Mesodermal cell (in vitro differentiated cells): ENCODE results near the gene TAX1BP3.

Experiments used
- H3K27ac ChIP-seq: 2 replicates; pipeline ENCODE4 v1.7.0; 2013; ENCODE audit warnings: mild to moderate bottlenecking, low read depth, low read length, moderate library complexity; ENCODE audit not compliant: severe bottlenecking
- H3K36me3 ChIP-seq: 2 replicates; pipeline ENCODE4 v1.7.1; 2013; ENCODE audit warnings: mild to moderate bottlenecking, low read length, moderate library complexity; ENCODE audit not compliant: control insufficient read depth, insufficient read depth
- H3K4me1 ChIP-seq: one replicate; pipeline ENCODE4 v1.7.1; 2013; ENCODE audit warnings: mild to moderate bottlenecking, low read length; ENCODE audit not compliant: insufficient read depth, control insufficient read depth, poor library complexity, severe bottlenecking
- H3K4me3 ChIP-seq: 2 replicates; pipeline ENCODE4 v1.7.0; 2013; ENCODE audit warnings: low read length, control low read depth, mild to moderate bottlenecking; ENCODE audit not compliant: insufficient read depth, poor library complexity, severe bottlenecking; ENCODE audit errors: extremely low read depth
- H3K9me3 ChIP-seq: 2 replicates; pipeline ENCODE4 v1.7.1; 2013; ENCODE audit warnings: mild to moderate bottlenecking, low read length, moderate library complexity; ENCODE audit not compliant: control insufficient read depth
- WGBS, 2 experiments: methylation state at CpG; one replicate each; pipeline ENCODE4 v1.1.5; 2013; ENCODE audit warnings: missing lambda C conversion rate in 2 of 2; ENCODE audit not compliant: insufficient coverage in 2 of 2; 5-methylcytosine and 5-hydroxymethylcytosine counted together

The TAX1BP3 gene

GRCh38 chr17:3657874-3658783 lies 10.2 kb downstream of the TAX1BP3 start:
- H3K9me3 ChIP-seq, result no peaks in the 10 kb centered on the region
- peaks cover 7% of the 10 kb centered on the region for H3K4me1 ChIP-seq
- H3K27ac ChIP-seq, result no peak overlapping the region
- no peak overlapping the region for H3K4me3 ChIP-seq
- 94 to 96% methylated on average over 34 to 39 of the region's 42 CpGs for WGBS, 2 experiments
- H3K36me3 ChIP-seq, result peaks cover 14% of the 10 kb centered on the region

- Histone ChIP-seq H3K36me3 (peaks cover 8% of the 10 kb centered on the region), H3K9me3 (no peaks in the 10 kb centered on the region), H3K27ac (no peak overlapping the region), H3K4me1 (peaks cover 7% of the 10 kb centered on the region), H3K4me3 (no peak overlapping the region)
- 94 to 95% methylated on average over 6 to 7 of the region's 7 CpGs for WGBS, 2 experiments
Measured at GRCh38 chr17:3657588-3657869, 10.8 kb downstream of the TAX1BP3 start.

GRCh38 chr17:3656755-3657587 lies 11.4 kb downstream of the TAX1BP3 start:
- peaks cover 7% of the 10 kb centered on the region for H3K4me1 ChIP-seq
- no peak overlapping the region for H3K4me3 ChIP-seq
- no peaks in the 10 kb centered on the region for H3K9me3 ChIP-seq
- WGBS, 2 experiments, result 94 to 97% methylated on average over 10 to 15 of the region's 16 CpGs
- peaks cover 3% of the 10 kb centered on the region for H3K36me3 ChIP-seq
- no peak overlapping the region for H3K27ac ChIP-seq

DNA sequence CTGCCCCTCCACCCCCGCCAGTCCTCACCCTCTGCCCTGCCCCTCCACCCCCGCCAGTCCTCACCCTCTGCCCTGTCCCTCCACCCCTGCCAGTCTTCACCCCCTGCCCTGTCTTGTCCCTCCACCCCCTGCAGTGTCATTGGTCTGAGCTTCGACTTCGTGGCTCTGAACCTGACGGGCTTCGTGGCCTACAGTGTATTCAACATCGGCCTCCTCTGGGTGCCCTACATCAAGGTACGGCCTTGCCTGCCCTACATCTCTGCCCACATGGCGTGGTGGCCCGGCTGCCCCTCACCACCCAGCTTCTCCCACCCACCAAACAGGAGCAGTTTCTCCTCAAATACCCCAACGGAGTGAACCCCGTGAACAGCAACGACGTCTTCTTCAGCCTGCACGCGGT lies 12.0 kb downstream of the TAX1BP3 start:
- H3K36me3 ChIP-seq, result peaks cover 3% of the 10 kb centered on the region
- H3K9me3 ChIP-seq, result no peaks in the 10 kb centered on the region
- WGBS, 2 experiments, result 95 to 96% methylated on average over 6 to 13 of the region's 16 CpGs
- no peak overlapping the region for H3K27ac ChIP-seq
- H3K4me1 ChIP-seq, result peaks cover 7% of the 10 kb centered on the region
- H3K4me3 ChIP-seq, result no peak overlapping the region

- H3K4me1 ChIP-seq, result peaks cover 7% of the 10 kb centered on the region
- no peaks in the 10 kb centered on the region for H3K9me3 ChIP-seq
- H3K27ac ChIP-seq, result no peak overlapping the region
- 98 to 100% methylated on average over 4 to 8 of the region's 11 CpGs for WGBS, 2 experiments
- H3K4me3 ChIP-seq, result no peak overlapping the region
- peaks cover 3% of the 10 kb centered on the region for H3K36me3 ChIP-seq
Measured at GRCh38 chr17:3655766-3656165, 12.6 kb downstream of the TAX1BP3 start.

DNA sequence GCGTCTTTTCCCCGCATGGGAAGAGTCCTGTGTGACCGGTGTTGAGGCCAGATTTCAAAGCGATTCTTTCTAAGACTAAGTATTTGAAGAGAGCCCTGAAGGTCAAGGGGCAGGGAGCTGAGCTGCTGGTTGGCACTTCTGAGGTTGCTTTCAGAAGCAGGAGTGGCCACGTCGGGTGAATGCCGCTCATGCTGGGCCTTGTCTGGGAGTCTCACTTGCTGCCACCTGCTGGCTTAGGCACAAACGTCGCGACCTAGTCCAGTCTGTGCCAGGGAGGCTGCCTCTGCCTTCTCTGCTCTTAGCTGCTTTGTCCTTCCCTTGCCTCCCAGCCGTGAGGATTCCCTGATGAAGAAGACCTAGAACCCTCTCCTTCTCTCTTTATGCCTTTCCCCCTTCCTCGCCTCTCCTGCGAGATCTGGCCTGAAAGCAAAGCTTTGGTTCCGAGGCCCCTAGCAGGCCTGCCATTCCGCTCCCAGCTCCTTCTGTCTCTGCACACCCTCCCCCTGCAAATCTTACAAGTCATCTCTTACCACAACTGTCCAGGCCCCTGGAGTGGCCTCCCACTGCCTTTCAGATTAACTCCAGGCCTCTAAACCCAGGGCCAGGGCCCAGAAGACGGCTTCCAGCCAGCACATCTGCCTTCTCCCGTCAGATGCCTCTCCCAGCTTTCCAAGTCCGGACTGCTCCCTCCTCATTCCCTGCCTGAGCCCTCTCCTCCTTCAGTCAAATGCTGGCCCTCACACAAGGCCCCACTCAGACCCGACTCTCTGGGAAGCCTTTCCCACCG lies 20.4 kb downstream of the TAX1BP3 start:
- Histone ChIP-seq H3K9me3 (no peaks in the 10 kb centered on the region), H3K27ac (no peak overlapping the region), H3K36me3 (peaks cover 26% of the 10 kb centered on the region), H3K4me1 (no peaks in the 10 kb centered on the region), H3K4me3 (no peak overlapping the region)
- 67 to 77% methylated on average over 16 to 20 of the region's 20 CpGs for WGBS, 2 experiments

DNA sequence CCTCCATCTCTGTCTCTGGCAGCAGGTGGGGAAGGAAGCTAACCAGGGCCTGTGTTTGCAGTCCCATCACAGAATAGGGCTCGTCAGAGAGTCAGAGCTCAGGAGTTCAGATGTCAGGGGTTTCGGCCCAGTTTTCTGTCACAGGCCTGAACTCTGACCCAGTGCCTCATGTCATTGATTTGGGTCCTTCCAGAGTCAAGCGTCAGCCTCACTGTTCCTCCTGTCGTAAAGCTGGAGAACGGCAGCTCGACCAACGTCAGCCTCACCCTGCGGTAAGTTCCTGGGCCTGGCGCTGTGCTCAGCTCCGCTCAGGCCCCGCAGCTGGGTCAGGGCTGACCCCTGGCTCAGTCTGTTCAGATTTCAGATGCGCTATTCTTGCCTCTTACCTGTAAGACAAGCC lies 21.1 kb downstream of the TAX1BP3 start:
- H3K27ac ChIP-seq, result no peak overlapping the region
- no peaks in the 10 kb centered on the region for H3K4me1 ChIP-seq
- no peak overlapping the region for H3K4me3 ChIP-seq
- no peaks in the 10 kb centered on the region for H3K9me3 ChIP-seq
- H3K36me3 ChIP-seq, result peaks cover 29% of the 10 kb centered on the region
- 88 to 94% methylated on average over 10 to 12 of the region's 12 CpGs for WGBS, 2 experiments

DNA sequence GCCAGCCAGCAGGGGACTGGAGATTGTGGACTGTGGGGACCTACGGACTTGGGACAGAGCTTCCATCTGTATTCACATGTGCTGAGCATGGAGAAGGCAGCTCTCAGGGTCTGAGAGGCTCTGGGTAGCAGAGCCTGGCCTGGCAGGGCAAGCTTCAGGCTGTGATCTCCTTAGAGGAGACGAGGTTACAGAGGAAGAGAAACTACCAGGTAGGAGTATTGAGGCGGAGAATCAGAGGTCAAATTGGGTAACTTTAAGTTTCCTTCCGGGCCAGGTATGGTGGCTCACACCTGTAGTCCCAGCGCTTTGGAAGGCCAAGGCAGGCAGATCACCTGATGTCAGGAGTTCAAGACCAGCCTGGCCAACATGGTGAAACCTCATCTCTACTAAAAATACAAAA lies 23.1 kb downstream of the TAX1BP3 start:
- H3K4me1 ChIP-seq, result peaks cover 4% of the 10 kb centered on the region
- H3K4me3 ChIP-seq, result no peak overlapping the region
- no peak overlapping the region for H3K27ac ChIP-seq
- H3K36me3 ChIP-seq, result peaks cover 34% of the 10 kb centered on the region
- WGBS, 2 experiments, result 41 to 54% methylated on average over 4 to 5 of the region's 5 CpGs
- H3K9me3 ChIP-seq, result no peaks in the 10 kb centered on the region

- WGBS, 2 experiments, result 86 to 94% methylated on average over 3 to 4 of the region's 4 CpGs
- H3K4me1 ChIP-seq, result peaks cover 8% of the 10 kb centered on the region
- peaks cover 28% of the 10 kb centered on the region for H3K36me3 ChIP-seq
- H3K4me3 ChIP-seq, result no peak overlapping the region
- H3K27ac ChIP-seq, result no peak overlapping the region
- H3K9me3 ChIP-seq, result no peaks in the 10 kb centered on the region
Measured at GRCh38 chr17:3643889-3644349, 24.5 kb downstream of the TAX1BP3 start.

DNA sequence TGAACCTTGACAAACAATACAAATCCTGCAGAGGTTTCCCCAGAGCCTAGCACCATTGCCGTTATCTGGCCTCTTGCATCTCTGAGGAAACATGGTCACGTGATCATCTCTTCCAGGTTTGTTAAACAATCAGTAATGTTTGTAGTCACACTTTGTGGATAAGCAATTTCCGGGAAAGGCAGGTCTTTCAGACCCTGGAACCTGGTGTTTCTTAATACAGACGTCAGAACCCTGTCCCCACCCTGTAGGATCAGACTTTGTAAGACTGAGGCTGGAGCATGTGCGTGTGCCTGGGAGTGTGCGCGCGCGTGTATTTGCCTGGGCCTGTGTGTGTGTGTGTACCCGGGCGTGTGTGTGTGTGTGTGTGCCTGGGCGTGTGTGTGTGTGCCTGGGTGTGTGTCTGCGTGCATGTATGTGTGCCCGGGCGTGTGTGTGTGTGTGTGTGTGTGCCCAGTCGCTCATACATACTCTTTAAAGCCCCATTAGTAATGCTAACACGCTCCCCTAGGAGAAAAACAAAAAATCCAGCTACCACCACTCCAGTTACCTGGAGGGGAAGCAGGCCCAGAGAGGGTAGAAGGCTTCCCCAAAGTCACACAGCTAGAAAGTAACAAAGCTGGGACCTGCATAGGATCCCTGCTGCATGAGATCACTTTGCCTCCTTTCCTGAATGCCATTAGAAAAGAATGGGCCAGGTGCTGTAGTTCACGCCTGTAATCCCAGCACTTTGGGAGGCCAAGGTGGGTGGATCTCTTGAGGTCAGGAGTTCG lies 26.5 kb downstream of the TAX1BP3 start:
- H3K27ac ChIP-seq, result no peak overlapping the region
- H3K9me3 ChIP-seq, result no peaks in the 10 kb centered on the region
- 97% methylated on average over 6 of the region's 19 CpGs for WGBS, 2 experiments
- H3K36me3 ChIP-seq, result peaks cover 29% of the 10 kb centered on the region
- H3K4me1 ChIP-seq, result peaks cover 8% of the 10 kb centered on the region
- H3K4me3 ChIP-seq, result no peak overlapping the region
